Uterus (tissue), 2 donors: Measurements from ENCODE around the gene RTF1.

Experiments used
- POLR2A ChIP-seq, 2 donors: fragments of 450-650 bp; IDR thresholded peaks; one replicate each; pipeline ENCODE4 v1.6.1; 2016; ENCODE audit warnings: antibody characterized with exemption in 2 of 2, mild to moderate bottlenecking in 1 of 2, moderate library complexity in 1 of 2
- TF ChIP-seq, protein P1 (sequence below), 4 experiments: fragments of 200-600 bp in 2 of 4; fragments of 450-650 bp in 2 of 4; sonication (generic) in 2 of 4; IDR thresholded peaks; one replicate each; pipeline ENCODE4 v1.5.1; 2016 to 2019; ENCODE audit warnings: antibody characterized with exemption in 4 of 4, mild to moderate bottlenecking in 2 of 4, moderate library complexity in 1 of 4

GRCh38 chr15:41493902-41494189 lies 77.0 kb downstream of the RTF1 start:
- TF ChIP-seq, protein P1, sequence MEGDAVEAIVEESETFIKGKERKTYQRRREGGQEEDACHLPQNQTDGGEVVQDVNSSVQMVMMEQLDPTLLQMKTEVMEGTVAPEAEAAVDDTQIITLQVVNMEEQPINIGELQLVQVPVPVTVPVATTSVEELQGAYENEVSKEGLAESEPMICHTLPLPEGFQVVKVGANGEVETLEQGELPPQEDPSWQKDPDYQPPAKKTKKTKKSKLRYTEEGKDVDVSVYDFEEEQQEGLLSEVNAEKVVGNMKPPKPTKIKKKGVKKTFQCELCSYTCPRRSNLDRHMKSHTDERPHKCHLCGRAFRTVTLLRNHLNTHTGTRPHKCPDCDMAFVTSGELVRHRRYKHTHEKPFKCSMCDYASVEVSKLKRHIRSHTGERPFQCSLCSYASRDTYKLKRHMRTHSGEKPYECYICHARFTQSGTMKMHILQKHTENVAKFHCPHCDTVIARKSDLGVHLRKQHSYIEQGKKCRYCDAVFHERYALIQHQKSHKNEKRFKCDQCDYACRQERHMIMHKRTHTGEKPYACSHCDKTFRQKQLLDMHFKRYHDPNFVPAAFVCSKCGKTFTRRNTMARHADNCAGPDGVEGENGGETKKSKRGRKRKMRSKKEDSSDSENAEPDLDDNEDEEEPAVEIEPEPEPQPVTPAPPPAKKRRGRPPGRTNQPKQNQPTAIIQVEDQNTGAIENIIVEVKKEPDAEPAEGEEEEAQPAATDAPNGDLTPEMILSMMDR (IDR thresholded peaks at IDR 0.05): no peak
- no peak for TF ChIP-seq POLR2A (IDR thresholded peaks at IDR 0.05)
